WERI-Rb-1 (cell line): ENCODE data around the gene GAPDHS.

ENCODE experiments used
- DNase-seq: peaks from one replicate; pipeline ENCODE4 v3.0.0-alpha.2; 2020
- H3K27ac ChIP-seq: fragments of 250-450 bp; sonication (Bioruptor Pico); 2 replicates; pipeline ENCODE4 v1.5.1; 2020; ENCODE audit warnings: mild to moderate bottlenecking, moderate library complexity
- H3K27me3 ChIP-seq: fragments of 250-450 bp; sonication (Bioruptor Pico); 2 replicates; pipeline ENCODE4 v1.5.1; 2021; ENCODE audit warnings: mild to moderate bottlenecking, low read depth, moderate library complexity; ENCODE audit not compliant: insufficient read depth, severe bottlenecking
- H3K36me3 ChIP-seq: fragments of 250-450 bp; sonication (Bioruptor Pico); 2 replicates; pipeline ENCODE4 v1.5.1; 2020; ENCODE audit warnings: mild to moderate bottlenecking, moderate library complexity
- H3K4me3 ChIP-seq: 2 replicates; pipeline ENCODE4 v1.5.1; 2011; ENCODE audit warnings: low read depth, mild to moderate bottlenecking, control low read depth, low read length
- H3K9me3 ChIP-seq: fragments of 250-450 bp; sonication (Bioruptor Pico); 2 replicates; pipeline ENCODE4 v1.5.1; 2021; ENCODE audit warnings: mild to moderate bottlenecking, moderate library complexity; ENCODE audit not compliant: severe bottlenecking
- CTCF ChIP-seq: IDR thresholded peaks from 2 replicates; pipeline ENCODE4 v1.5.1; 2011; ENCODE audit warnings: low read depth, mild to moderate bottlenecking, control low read depth, inconsistent platforms, low read length

Gene GAPDHS

GRCh38 chr19:35546532-35546931 lies 13.3 kb downstream of the GAPDHS start:
- Histone ChIP-seq H3K4me3 (0 out of 2 replicates have a peak overlapping the region, but pooled peaks have one; percentile 88), H3K36me3 (peaks cover 6% of the 10 kb centered on the region; the same call in 1 of the 2 replicates), H3K27me3 (no peaks in the 10 kb centered on the region), H3K27ac (no peak overlapping the region), H3K9me3 (no peaks in the 10 kb centered on the region)
- no peak for TF ChIP-seq CTCF
- DNase-seq = no peak

- DNase-seq = peak; percentile 62
- H3K27me3 ChIP-seq = no peaks in the 10 kb centered on the region
- H3K27ac ChIP-seq = no peak overlapping the region
- peaks cover 6% of the 10 kb centered on the region; the same call in 1 of the 2 replicates for H3K36me3 ChIP-seq
- no peaks in the 10 kb centered on the region for H3K9me3 ChIP-seq
- H3K4me3 ChIP-seq = no peak overlapping the region
- peak; percentile 75 for TF ChIP-seq CTCF
Observed at GRCh38 chr19:35549174-35549788, 16.0 kb downstream of the GAPDHS start.

GRCh38 chr19:35549879-35550523 lies 16.7 kb downstream of the GAPDHS start:
- Histone ChIP-seq H3K9me3 (no peaks in the 10 kb centered on the region), H3K27me3 (no peaks in the 10 kb centered on the region), H3K27ac (no peak overlapping the region), H3K36me3 (peaks cover 6% of the 10 kb centered on the region; the same call in 1 of the 2 replicates), H3K4me3 (no peak overlapping the region)
- DNase-seq = no peak
- TF ChIP-seq CTCF = no peak

- Histone ChIP-seq H3K27me3 (no peaks in the 10 kb centered on the region), H3K27ac (no peak overlapping the region), H3K4me3 (no peak overlapping the region), H3K36me3 (peaks cover 6% of the 10 kb centered on the region; the same call in 1 of the 2 replicates), H3K9me3 (peaks cover 3% of the 10 kb centered on the region)
- no peak for TF ChIP-seq CTCF
- no peak for DNase-seq
Observed at GRCh38 chr19:35551091-35551810, 18.0 kb downstream of the GAPDHS start.

GRCh38 chr19:35552534-35553384 lies 19.5 kb downstream of the GAPDHS start:
- no peak for DNase-seq
- H3K4me3 ChIP-seq = no peak overlapping the region
- H3K27ac ChIP-seq = no peak overlapping the region
- H3K36me3 ChIP-seq = no peaks in the 10 kb centered on the region
- no peak for TF ChIP-seq CTCF
- H3K27me3 ChIP-seq = no peaks in the 10 kb centered on the region
- peaks cover 3% of the 10 kb centered on the region for H3K9me3 ChIP-seq
